ENCODE measurements around the gene NCS1. TPM values are rescaled to one million over a fixed set of nuclear protein-coding genes. Genes with fewer than 3 reads are reported as not detected.

The NCS1 gene
- total RNA-seq, 1 experiment from 2014 or later = 68.7 TPM

- no peaks in the 10 kb centered on the region for H4K20me1 ChIP-seq (ENCODE audit: insufficient read depth)
- RAD21 ChIA-PET (ENCODE audit: low non-redundant PET in 1 of 2, low total read pairs in 2 of 2, uncharacterized antibody in 2 of 2, unreplicated experiment in 2 of 2) = no interaction called here
- H3K9ac ChIP-seq (ENCODE audit: low read length) = no peak overlapping the region
- no TSS peak for BruUV-seq (replicated peaks)
- DNase-seq (ENCODE audit: low read depth, low spot score) (no peak), ATAC-seq (no peak)
- POLR2A ChIA-PET = no interaction called here
- H3K4me1 ChIP-seq (ENCODE audit: control insufficient read depth in 1 of 2, insufficient read depth in 2 of 2, low read length in 2 of 2) = 0 out of 4 replicates have a peak, but pooled peaks cover 0 to 3% of the 10 kb centered on the region in 2 experiments
- no peaks in the 10 kb centered on the region for H3K9me2 ChIP-seq (ENCODE audit: insufficient read depth)
- H3K79me2 ChIP-seq (ENCODE audit: insufficient read depth, low read length) = peaks cover 8% of the 10 kb centered on the region; the same call in 1 of the 2 replicates
- peaks cover 5 to 12% of the 10 kb centered on the region in 2 experiments; a peak in 3 of 4 replicates for H3K36me3 ChIP-seq (ENCODE audit: control insufficient read depth in 1 of 2, insufficient read depth in 2 of 2, low read length in 2 of 2)
- H3K4me3 ChIP-seq (replicated peaks in 1 of 2; ENCODE audit: low read depth in 1 of 2, low read length in 2 of 2) = no peak overlapping the region
- CTCF ChIA-PET = no interaction called here
- H3K27me3 ChIP-seq (ENCODE audit: insufficient read depth, low read length) = no peaks in the 10 kb centered on the region
- no peaks in the 10 kb centered on the region for H3K9me3 ChIP-seq (ENCODE audit: control insufficient read depth in 1 of 2, insufficient read depth in 1 of 2, low read depth in 1 of 2, low read length in 2 of 2)
- no peak overlapping the region for H3K27ac ChIP-seq (ENCODE audit: low read depth, low read length)
- H3K4me2 ChIP-seq (ENCODE audit: low read length) = no peak overlapping the region
- TF ChIP-seq ZBTB33 (IDR thresholded peaks at IDR 0.05; ENCODE audit: extremely low read depth, insufficient replicate concordance, low read length) = no peak
- TF ChIP-seq YY1 (IDR thresholded peaks at IDR 0.05; ENCODE audit: extremely low read depth, insufficient replicate concordance, low read depth, low read length) = no peak
- no peak for TF ChIP-seq EGR1 (IDR thresholded peaks at IDR 0.05; ENCODE audit: low read depth)
- TF ChIP-seq SP1 (IDR thresholded peaks at IDR 0.05; ENCODE audit: low read depth) = no peak
- TF ChIP-seq RAD21 (IDR thresholded peaks at IDR 0.05; ENCODE audit: low read depth) = no peak
- no peak for TF ChIP-seq FOSL1 (IDR thresholded peaks at IDR 0.05; ENCODE audit: low read depth)
- no peak for TF ChIP-seq JUND (IDR thresholded peaks at IDR 0.05)
- TF ChIP-seq ZFX (IDR thresholded peaks at IDR 0.05) = no peak
- no peak for TF ChIP-seq ZNF274 (IDR thresholded peaks at IDR 0.05; ENCODE audit: low read depth, low read length)
- TF ChIP-seq CBX3 (IDR thresholded peaks at IDR 0.05; ENCODE audit: low read depth) = no peak
- no peak for TF ChIP-seq CEBPB (IDR thresholded peaks at IDR 0.05; ENCODE audit: low read depth)
- no peak for TF ChIP-seq CTCF (IDR thresholded peaks at IDR 0.05 in 2 of 3, conservative IDR thresholded peaks at IDR 0.05 in 1 of 3; ENCODE audit: borderline replicate concordance in 1 of 3, insufficient read depth in 1 of 3, low read depth in 2 of 3, low read length in 2 of 3)
- TF ChIP-seq POLR2AphosphoS5 (IDR thresholded peaks at IDR 0.05; ENCODE audit: low read depth, low read length) = no peak
- no peak for TF ChIP-seq SRF (IDR thresholded peaks at IDR 0.05; ENCODE audit: low read depth)
- TF ChIP-seq TCF7L2 (IDR thresholded peaks at IDR 0.05; ENCODE audit: borderline replicate concordance, extremely low read depth, insufficient read depth, insufficient read length) = no peak
- TF ChIP-seq ELF1 (IDR thresholded peaks at IDR 0.05; ENCODE audit: borderline replicate concordance, low read depth) = no peak
- TF ChIP-seq SIN3A (IDR thresholded peaks at IDR 0.05; ENCODE audit: low read depth) = no peak
- no peak for TF ChIP-seq REST (IDR thresholded peaks at IDR 0.05; ENCODE audit: low read depth)
- H2AFZ ChIP-seq (ENCODE audit: low read depth, low read length, poor library complexity, severe bottlenecking) = no peak overlapping the region
- intact Hi-C loops (cut with micrococcal nuclease) = no loop called here
These were observed 45.6 kb downstream of the NCS1 start for GRCh38 chr9:130217838-130218237.
